ENCODE results near the gene PROM1. TPM values are rescaled to one million over a fixed set of nuclear protein-coding genes. Genes with fewer than 3 reads are reported as not detected.

The PROM1 gene
- total RNA-seq, 4 donors from 2014 or later = 0.94 to 16.3 (median 4.4) TPM

GRCh38 chr4:15947684-15948083, 136.1 kb downstream of the PROM1 start:
- ATAC-seq = no peak
- no peaks in the 10 kb centered on the region for H3K36me3 ChIP-seq
- H3K4me3 ChIP-seq = no peak overlapping the region
- 78 to 96% methylated on average over 6 of the region's 8 CpGs for WGBS, 2 donors (ENCODE audit: low coverage in 1 of 2)
- no peaks in the 10 kb centered on the region for H3K9me3 ChIP-seq
- H3K27ac ChIP-seq = no peak overlapping the region
- TF ChIP-seq CTCF (IDR thresholded peaks at IDR 0.05) (no peak), POLR2AphosphoS5 (IDR thresholded peaks at IDR 0.05) (no peak), EP300 (IDR thresholded peaks at IDR 0.05) (no peak), POLR2A (IDR thresholded peaks at IDR 0.05) (no peak)
- no peaks in the 10 kb centered on the region for H3K27me3 ChIP-seq
- H3K4me1 ChIP-seq = no peaks in the 10 kb centered on the region

GRCh38 chr4:15945516-15945915, 138.3 kb downstream of the PROM1 start:
- no peaks in the 10 kb centered on the region for H3K9me3 ChIP-seq
- 63 to 67% methylated on average over 1 of the region's 1 CpG for WGBS, 2 donors (ENCODE audit: low coverage in 1 of 2)

GRCh38 chr4:15944895-15945294, 138.9 kb downstream of the PROM1 start:
- 88% methylated on average over 2 of the region's 2 CpGs; no CpG with 5 or more reads in 1 of the 2 donors for WGBS, 2 donors (ENCODE audit: low coverage in 1 of 2)
- no peak for ATAC-seq

More at GRCh38 chr4:15945516-15945915, 138.3 kb downstream of the PROM1 start:
- H3K36me3 ChIP-seq = no peaks in the 10 kb centered on the region
- H3K27me3 ChIP-seq = no peaks in the 10 kb centered on the region
- H3K4me1 ChIP-seq = no peaks in the 10 kb centered on the region
- ATAC-seq = no peak
- TF ChIP-seq POLR2A (IDR thresholded peaks at IDR 0.05) (no peak), CTCF (IDR thresholded peaks at IDR 0.05) (no peak)
- H3K4me3 ChIP-seq = no peak overlapping the region
- H3K27ac ChIP-seq = no peak overlapping the region

GRCh38 chr4:15942283-15942682, 141.5 kb downstream of the PROM1 start:
- no peaks in the 10 kb centered on the region for H3K4me1 ChIP-seq
- no peaks in the 10 kb centered on the region for H3K36me3 ChIP-seq
- no peak overlapping the region for H3K27ac ChIP-seq
- TF ChIP-seq CTCF (IDR thresholded peaks at IDR 0.05) = no peak
- TF ChIP-seq POLR2A (IDR thresholded peaks at IDR 0.05) = no peak
- TF ChIP-seq POLR2AphosphoS5 (IDR thresholded peaks at IDR 0.05) = no peak
- TF ChIP-seq EP300 (IDR thresholded peaks at IDR 0.05) = no peak
- no peaks in the 10 kb centered on the region for H3K27me3 ChIP-seq
- H3K9me3 ChIP-seq = no peaks in the 10 kb centered on the region
- 80 to 100% methylated on average over 1 of the region's 1 CpG for WGBS, 2 donors (ENCODE audit: low coverage in 1 of 2)
- ATAC-seq = no peak
- H3K4me3 ChIP-seq = no peak overlapping the region

More at GRCh38 chr4:15944895-15945294, 138.9 kb downstream of the PROM1 start:
- no peaks in the 10 kb centered on the region for H3K27me3 ChIP-seq
- H3K36me3 ChIP-seq = no peaks in the 10 kb centered on the region
- TF ChIP-seq CTCF (IDR thresholded peaks at IDR 0.05) = no peak
- TF ChIP-seq POLR2A (IDR thresholded peaks at IDR 0.05) = no peak
- TF ChIP-seq POLR2AphosphoS5 (IDR thresholded peaks at IDR 0.05) = no peak
- TF ChIP-seq EP300 (IDR thresholded peaks at IDR 0.05) = no peak
- no peaks in the 10 kb centered on the region for H3K4me1 ChIP-seq
- no peak overlapping the region for H3K27ac ChIP-seq
- H3K9me3 ChIP-seq = no peaks in the 10 kb centered on the region
- no peak overlapping the region for H3K4me3 ChIP-seq

GRCh38 chr4:15938640-15939039, 145.2 kb downstream of the PROM1 start, which contains the start of gene FGFBP1:
TSS of gene FGFBP1 (minus strand) at chr4:15938740. CDS start at chr4:15936632, 2,108 bp downstream.
- H3K36me3 ChIP-seq = no peaks in the 10 kb centered on the region

More at GRCh38 chr4:15938640-15939039, 145.2 kb downstream of the PROM1 start, which contains the start of gene FGFBP1:
- ATAC-seq = no peak
- Histone ChIP-seq H3K27me3 (no peaks in the 10 kb centered on the region), H3K27ac (no peak within 1 kb of the TSS), H3K9me3 (no peaks in the 10 kb centered on the region), H3K4me3 (no peak within 1 kb of the TSS), H3K4me1 (no peaks in the 10 kb centered on the region)
- no peak for TF ChIP-seq CTCF (IDR thresholded peaks at IDR 0.05)
- no peak for TF ChIP-seq POLR2A (IDR thresholded peaks at IDR 0.05)
- TF ChIP-seq EP300 (IDR thresholded peaks at IDR 0.05) = no peak
- TF ChIP-seq POLR2AphosphoS5 (IDR thresholded peaks at IDR 0.05) = no peak
- WGBS, 2 donors (ENCODE audit: low coverage in 1 of 2) = 78 to 85% methylated on average over 4 of the region's 4 CpGs
